RWPE2 (cell line): ENCODE measurements around the gene NOL9.
A peak's percentile ranks its signal among the peaks of the same experiment; 100 is the strongest.
"Not testable (repeated sequence)": the region's sequence is repeated elsewhere in the genome, so short reads cannot be mapped to it uniquely, and the experiment has no call there.

ENCODE experiments used
- ATAC-seq: fragments of 200-7000 bp; cut with Tn5 transposase; 3 replicates; pipeline ENCODE4 v1.9.1; 2021; ENCODE audit warnings: low read depth
- DNase-seq: peaks from one replicate; pipeline ENCODE4 v3.0.0-alpha.2; 2020; ENCODE audit warnings: low spot score
- H3K27ac ChIP-seq: fragments of 450-650 bp; 2 replicates; pipeline ENCODE4 v1.5.1; 2017; ENCODE audit warnings: mild to moderate bottlenecking; ENCODE audit not compliant: poor library complexity, severe bottlenecking
- H3K27me3 ChIP-seq: fragments of 250-450 bp; sonication (Bioruptor Pico); 2 replicates; pipeline ENCODE4 v1.5.1; 2021; ENCODE audit warnings: mild to moderate bottlenecking, moderate library complexity; ENCODE audit not compliant: insufficient read depth, poor library complexity, severe bottlenecking
- H3K36me3 ChIP-seq: fragments of 250-450 bp; sonication (Bioruptor Pico); 2 replicates; pipeline ENCODE4 v1.5.1; 2020; ENCODE audit warnings: low read depth, mild to moderate bottlenecking, moderate library complexity
- H3K4me1 ChIP-seq: fragments of 250-450 bp; sonication (Bioruptor Pico); 2 replicates; pipeline ENCODE4 v1.5.1; 2021; ENCODE audit warnings: mild to moderate bottlenecking, moderate library complexity; ENCODE audit not compliant: insufficient read depth, poor library complexity, severe bottlenecking
- H3K4me3 ChIP-seq: fragments of 250-450 bp; sonication (Bioruptor Pico); 2 replicates; pipeline ENCODE4 v1.5.1; 2021; ENCODE audit warnings: mild to moderate bottlenecking, moderate library complexity; ENCODE audit not compliant: severe bottlenecking
- H3K9me3 ChIP-seq: fragments of 250-450 bp; sonication (Bioruptor Pico); 2 replicates; pipeline ENCODE4 v1.5.1; 2021; ENCODE audit warnings: mild to moderate bottlenecking, moderate library complexity; ENCODE audit not compliant: severe bottlenecking
- CTCF ChIP-seq: fragments of 450-650 bp; IDR thresholded peaks from one replicate; pipeline ENCODE4 v1.5.1; 2017; ENCODE audit warnings: mild to moderate bottlenecking, moderate library complexity; ENCODE audit not compliant: poor library complexity, severe bottlenecking

Gene NOL9

DNA sequence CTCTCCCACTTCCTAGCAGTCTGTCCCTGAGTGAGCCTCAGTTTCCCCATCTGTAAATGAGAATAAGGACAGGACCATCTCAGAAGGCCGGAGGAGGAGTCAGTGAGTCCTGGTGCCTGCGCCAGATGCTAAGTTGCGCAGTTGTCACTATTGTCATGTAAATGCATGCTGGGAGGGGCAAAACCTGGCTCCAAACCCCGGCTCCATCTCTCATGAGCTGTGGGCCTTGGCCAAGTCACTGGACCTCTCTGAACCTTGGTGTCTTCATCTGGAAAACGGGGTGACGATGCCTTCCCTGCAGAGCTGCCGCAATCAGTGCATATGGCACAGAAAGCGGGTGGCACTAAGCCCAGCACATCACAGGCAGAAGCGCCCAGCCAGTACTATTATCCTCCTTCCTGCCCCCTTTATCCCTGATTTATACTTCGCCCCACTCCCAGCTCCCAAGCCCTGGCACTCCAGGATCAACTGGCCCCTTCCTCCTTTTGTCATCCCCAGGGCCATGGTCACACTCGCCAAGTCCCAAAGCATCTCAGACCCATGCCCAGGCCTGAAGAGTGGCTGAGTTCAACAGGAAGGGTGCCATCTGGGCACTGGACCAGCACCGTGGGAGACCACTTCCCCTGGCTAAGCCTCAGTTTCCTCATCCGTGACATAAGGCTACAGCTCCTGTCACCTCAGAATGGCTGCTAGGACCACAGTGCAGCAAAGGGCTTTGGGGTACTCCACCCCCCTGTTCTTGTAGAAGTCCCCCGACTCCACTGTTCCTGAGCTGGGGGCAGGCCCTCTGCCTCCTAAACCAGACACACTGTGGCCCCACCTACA lies 58.6 kb downstream of the NOL9 start:
- no peaks in the 10 kb centered on the region for H3K36me3 ChIP-seq
- no peak for TF ChIP-seq CTCF
- no peaks in the 10 kb centered on the region for H3K27me3 ChIP-seq
- no peaks in the 10 kb centered on the region for H3K9me3 ChIP-seq
- no peak overlapping the region for H3K4me3 ChIP-seq
- peak overlapping the region; percentile 34 for H3K27ac ChIP-seq
- H3K4me1 ChIP-seq: peaks cover 9% of the 10 kb centered on the region
- DNase-seq (no peak), ATAC-seq (no peak)

DNA sequence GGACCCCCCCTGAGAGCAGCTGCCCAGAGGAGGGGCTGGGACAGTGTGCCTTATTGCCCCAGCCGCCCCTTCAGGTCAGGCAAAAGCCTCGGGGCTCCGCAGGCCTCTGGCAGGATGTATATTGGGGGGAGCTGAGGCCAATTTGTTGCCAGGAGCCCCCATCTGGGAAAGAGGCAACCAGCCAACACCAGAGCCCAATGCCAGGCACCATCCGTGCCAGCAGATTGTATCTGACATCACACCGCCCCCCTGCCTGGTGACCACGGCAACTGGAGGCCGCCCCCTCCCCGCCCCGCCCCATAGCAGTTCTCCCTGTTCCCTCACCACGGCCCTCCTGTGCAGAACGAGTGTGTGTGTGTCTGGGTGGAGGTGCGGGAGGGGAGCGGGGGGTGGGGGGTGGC lies 59.3 kb downstream of the NOL9 start:
- Histone ChIP-seq H3K27me3 (no peaks in the 10 kb centered on the region), H3K9me3 (no peaks in the 10 kb centered on the region), H3K27ac (peak overlapping the region; percentile 34), H3K36me3 (no peaks in the 10 kb centered on the region), H3K4me1 (peaks cover 9% of the 10 kb centered on the region), H3K4me3 (no peak overlapping the region)
- ATAC-seq (no peak), DNase-seq (no peak)
- TF ChIP-seq CTCF: no peak

- DNase-seq: no peak
- Histone ChIP-seq H3K36me3 (no peaks in the 10 kb centered on the region), H3K4me3 (no peak overlapping the region), H3K4me1 (peaks cover 9% of the 10 kb centered on the region), H3K9me3 (no peaks in the 10 kb centered on the region), H3K27ac (peak overlapping the region; percentile 34), H3K27me3 (no peaks in the 10 kb centered on the region)
- TF ChIP-seq CTCF: no peak
- ATAC-seq: no peak
Observed at GRCh38 chr1:6494627-6495026, 59.7 kb downstream of the NOL9 start.

- H3K4me1 ChIP-seq, H3K9me3 ChIP-seq, DNase-seq, H3K27me3 ChIP-seq, H3K36me3 ChIP-seq, ATAC-seq, H3K4me3 ChIP-seq: not testable (repeated sequence)
- H3K27ac ChIP-seq: peak overlapping the region; percentile 99
Observed at GRCh38 chr1:6493834-6494223, 60.5 kb downstream of the NOL9 start.

GRCh38 chr1:6491966-6492365 lies 62.3 kb downstream of the NOL9 start:
- Histone ChIP-seq H3K27ac (peak overlapping the region; percentile 99), H3K27me3 (no peaks in the 10 kb centered on the region), H3K4me3 (peak overlapping the region; percentile 65), H3K4me1 (peaks cover 19% of the 10 kb centered on the region), H3K36me3 (peaks cover 4% of the 10 kb centered on the region), H3K9me3 (no peaks in the 10 kb centered on the region)
- DNase-seq (no peak), ATAC-seq (no peak)
- no peak for TF ChIP-seq CTCF
